Progenitor cell of endocrine pancreas (in vitro differentiated cells): ENCODE measurements around the gene ARHGEF11. TPM values are rescaled to one million over a fixed set of nuclear protein-coding genes. Genes with fewer than 3 reads are reported as not detected.
A peak's percentile ranks its signal among the peaks of the same experiment; 100 is the strongest.
"Not testable (repeated sequence)": the region's sequence is repeated elsewhere in the genome, so short reads cannot be mapped to it uniquely, and the experiment has no call there.

Experiments used
- DNase-seq: peaks from one replicate; pipeline ENCODE4 v3.0.0; 2021; ENCODE audit warnings: low spot score; ENCODE audit not compliant: unreplicated experiment
- H3K27ac Mint-ChIP-seq: 2 replicates; pipeline ENCODE4 v1.8.0; 2021; ENCODE audit warnings: mild to moderate bottlenecking, moderate library complexity, mixed read lengths
- H3K27me3 Mint-ChIP-seq: 2 replicates; pipeline ENCODE4 v1.8.0; 2021; ENCODE audit warnings: mixed read lengths
- H3K36me3 Mint-ChIP-seq: 2 replicates; pipeline ENCODE4 v1.8.0; 2022; ENCODE audit warnings: mixed read lengths; ENCODE audit not compliant: insufficient read depth
- H3K4me1 Mint-ChIP-seq: 2 replicates; pipeline ENCODE4 v1.8.0; 2021; ENCODE audit warnings: low read depth, mixed read lengths
- H3K4me3 Mint-ChIP-seq: 2 replicates; pipeline ENCODE4 v1.8.0; 2021; ENCODE audit warnings: low read depth, mild to moderate bottlenecking, moderate library complexity, mixed read lengths
- H3K9me3 Mint-ChIP-seq: 2 replicates; pipeline ENCODE4 v1.8.0; 2021; ENCODE audit warnings: low read depth, mixed read lengths
- CTCF ChIP-seq: fragments of 200-600 bp; sonication (generic); IDR thresholded peaks from one replicate; pipeline ENCODE4 v1.5.0; 2021; ENCODE audit warnings: antibody characterized with exemption, mild to moderate bottlenecking; ENCODE audit not compliant: unreplicated experiment
- total RNA-seq: library from RNA; stranded (reverse); gene quantifications from 2 replicates; pipeline ENCODE4 v1.2.1, GENCODE V29; 2021

The ARHGEF11 gene
- total RNA-seq, 1 donor from 2014 or later: 56.7 TPM

- no peak for TF ChIP-seq CTCF
- no peak for DNase-seq
- H3K27me3 Mint-ChIP-seq: peaks cover 14% of the 10 kb centered on the region
- no peak overlapping the region for H3K27ac Mint-ChIP-seq
- H3K4me1 Mint-ChIP-seq: no peaks in the 10 kb centered on the region
- no peak overlapping the region for H3K4me3 Mint-ChIP-seq
- no peaks in the 10 kb centered on the region for H3K36me3 Mint-ChIP-seq
- H3K9me3 Mint-ChIP-seq: no peaks in the 10 kb centered on the region
Measured at GRCh38 chr1:157077394-157077793, 31.9 kb upstream of the ARHGEF11 start.

- TF ChIP-seq CTCF: peak; percentile 69
- H3K9me3 Mint-ChIP-seq: no peaks in the 10 kb centered on the region
Measured at GRCh38 chr1:157073944-157074685, 28.6 kb upstream of the ARHGEF11 start.

GRCh38 chr1:157069601-157070000 is 24.1 kb upstream of the ARHGEF11 start:
- no peak for TF ChIP-seq CTCF
- H3K27ac Mint-ChIP-seq: no peak overlapping the region
- H3K36me3 Mint-ChIP-seq: no peaks in the 10 kb centered on the region
- peaks cover 11% of the 10 kb centered on the region for H3K27me3 Mint-ChIP-seq
- H3K4me1 Mint-ChIP-seq: no peaks in the 10 kb centered on the region
- H3K4me3 Mint-ChIP-seq: no peak overlapping the region
- no peaks in the 10 kb centered on the region for H3K9me3 Mint-ChIP-seq
- DNase-seq: no peak

More at GRCh38 chr1:157073944-157074685, 28.6 kb upstream of the ARHGEF11 start:
- Mint-ChIP-seq H3K36me3 (no peaks in the 10 kb centered on the region), H3K4me3 (no peak overlapping the region), H3K27me3 (peaks cover 14% of the 10 kb centered on the region), H3K4me1 (no peaks in the 10 kb centered on the region), H3K27ac (no peak overlapping the region)
- peak; percentile 48 for DNase-seq

DNA sequence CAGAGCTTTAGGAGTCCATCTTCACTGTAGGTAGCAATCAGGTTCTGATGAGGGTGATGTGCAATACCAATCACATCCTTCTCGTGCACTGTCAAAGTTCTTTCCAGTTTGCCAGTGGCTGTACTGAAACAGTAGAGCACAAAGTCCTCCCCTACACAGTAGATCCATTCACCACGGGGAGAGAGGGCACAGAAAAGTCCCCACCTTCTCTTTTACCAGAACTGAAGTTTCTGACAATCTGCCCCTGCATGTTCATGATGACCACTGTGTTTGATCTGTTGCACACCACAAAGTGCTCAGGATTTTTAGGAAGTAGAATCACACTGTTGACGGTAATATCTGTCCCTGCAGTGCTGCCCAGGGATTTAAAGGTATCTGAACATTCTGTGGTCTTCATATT is 13.7 kb upstream of the ARHGEF11 start:
- not testable (repeated sequence) for DNase-seq, H3K36me3 Mint-ChIP-seq, H3K27me3 Mint-ChIP-seq, H3K27ac Mint-ChIP-seq, H3K4me3 Mint-ChIP-seq, H3K4me1 Mint-ChIP-seq
- peaks cover 15% of the 10 kb centered on the region for H3K9me3 Mint-ChIP-seq

DNA sequence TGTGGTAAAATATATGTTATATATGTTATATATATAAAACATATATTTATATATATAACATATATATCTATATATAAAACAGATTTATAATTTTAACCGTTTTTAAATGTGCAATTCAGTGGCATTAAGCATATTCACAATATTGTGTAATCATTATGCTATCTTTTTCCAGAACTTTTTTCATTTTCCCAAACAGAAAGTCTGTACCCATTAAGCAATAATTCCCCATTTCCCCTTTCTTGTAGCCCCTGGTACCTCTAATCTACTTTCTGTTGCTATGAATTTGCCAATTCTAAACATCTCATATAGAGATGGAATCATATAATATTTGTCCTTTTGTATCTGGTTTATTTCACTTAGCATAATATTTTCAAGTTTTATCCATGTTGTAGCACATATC is 10.7 kb upstream of the ARHGEF11 start:
- TF ChIP-seq CTCF: no peak
- H3K4me3 Mint-ChIP-seq: no peak overlapping the region
- H3K27ac Mint-ChIP-seq: no peak overlapping the region
- peaks cover 14% of the 10 kb centered on the region for H3K9me3 Mint-ChIP-seq
- no peaks in the 10 kb centered on the region for H3K36me3 Mint-ChIP-seq
- DNase-seq: no peak
- H3K4me1 Mint-ChIP-seq: no peaks in the 10 kb centered on the region
- H3K27me3 Mint-ChIP-seq: no peaks in the 10 kb centered on the region

DNA sequence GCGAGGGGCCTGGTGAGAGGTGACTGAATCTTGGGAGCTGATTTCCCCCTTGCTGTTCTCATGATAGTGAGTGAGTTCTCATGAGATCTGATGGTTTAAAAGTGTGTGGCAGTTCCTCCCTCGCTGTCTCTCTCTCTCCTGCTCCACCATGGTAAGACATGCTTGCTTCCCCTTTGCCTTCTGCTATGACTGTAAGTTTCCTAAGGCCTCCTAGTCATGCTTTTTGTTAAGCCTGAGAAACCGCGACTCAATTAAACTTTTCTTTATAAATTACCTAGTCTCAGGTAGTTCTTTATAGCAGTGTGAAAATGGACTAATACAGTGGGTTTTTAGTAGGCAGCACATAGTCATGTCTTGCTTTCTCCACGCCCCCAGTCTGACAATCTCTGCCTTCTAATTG is 10.2 kb upstream of the ARHGEF11 start:
- peaks cover 12% of the 10 kb centered on the region for H3K9me3 Mint-ChIP-seq
- not testable (repeated sequence) for DNase-seq, H3K27ac Mint-ChIP-seq, H3K36me3 Mint-ChIP-seq, H3K4me1 Mint-ChIP-seq, H3K4me3 Mint-ChIP-seq, H3K27me3 Mint-ChIP-seq
